ENCODE data around the gene COPA.

DNA sequence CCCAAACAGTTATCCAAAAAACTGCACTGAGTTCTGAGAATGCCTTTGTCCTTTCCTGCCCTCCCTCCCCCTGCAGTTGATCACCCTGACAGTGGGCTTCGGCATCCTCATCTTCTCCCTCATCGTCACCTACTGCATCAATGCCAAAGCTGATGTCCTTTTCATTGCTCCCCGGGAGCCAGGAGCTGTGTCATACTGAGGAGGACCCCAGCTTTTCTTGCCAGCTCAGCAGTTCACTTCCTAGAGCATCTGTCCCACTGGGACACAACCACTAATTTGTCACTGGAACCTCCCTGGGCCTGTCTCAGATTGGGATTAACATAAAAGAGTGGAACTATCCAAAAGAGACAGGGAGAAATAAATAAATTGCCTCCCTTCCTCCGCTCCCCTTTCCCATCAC, 15.0 kb upstream of the COPA start:
- TF ChIP-seq ZNF274 (IDR thresholded peaks at IDR 0.05; ENCODE audit: low read depth, low read length): no peak
- no peak for TF ChIP-seq YY1 (IDR thresholded peaks at IDR 0.05; ENCODE audit: insufficient read depth, insufficient read length)
- no peak for TF ChIP-seq SUZ12 (IDR thresholded peaks at IDR 0.05; ENCODE audit: extremely low read depth, insufficient read depth, insufficient read length)
